ENCODE data around the gene CYP8B1. TPM values are rescaled to one million over a fixed set of nuclear protein-coding genes. Genes with fewer than 3 reads are reported as not detected.

The CYP8B1 gene
- total and polyA plus RNA-seq, 9 of the 15 experiments (the other 6 are each of a cell fraction or from before 2014, with no cell fraction given): 0.04 TPM; not detected in 8

DNA sequence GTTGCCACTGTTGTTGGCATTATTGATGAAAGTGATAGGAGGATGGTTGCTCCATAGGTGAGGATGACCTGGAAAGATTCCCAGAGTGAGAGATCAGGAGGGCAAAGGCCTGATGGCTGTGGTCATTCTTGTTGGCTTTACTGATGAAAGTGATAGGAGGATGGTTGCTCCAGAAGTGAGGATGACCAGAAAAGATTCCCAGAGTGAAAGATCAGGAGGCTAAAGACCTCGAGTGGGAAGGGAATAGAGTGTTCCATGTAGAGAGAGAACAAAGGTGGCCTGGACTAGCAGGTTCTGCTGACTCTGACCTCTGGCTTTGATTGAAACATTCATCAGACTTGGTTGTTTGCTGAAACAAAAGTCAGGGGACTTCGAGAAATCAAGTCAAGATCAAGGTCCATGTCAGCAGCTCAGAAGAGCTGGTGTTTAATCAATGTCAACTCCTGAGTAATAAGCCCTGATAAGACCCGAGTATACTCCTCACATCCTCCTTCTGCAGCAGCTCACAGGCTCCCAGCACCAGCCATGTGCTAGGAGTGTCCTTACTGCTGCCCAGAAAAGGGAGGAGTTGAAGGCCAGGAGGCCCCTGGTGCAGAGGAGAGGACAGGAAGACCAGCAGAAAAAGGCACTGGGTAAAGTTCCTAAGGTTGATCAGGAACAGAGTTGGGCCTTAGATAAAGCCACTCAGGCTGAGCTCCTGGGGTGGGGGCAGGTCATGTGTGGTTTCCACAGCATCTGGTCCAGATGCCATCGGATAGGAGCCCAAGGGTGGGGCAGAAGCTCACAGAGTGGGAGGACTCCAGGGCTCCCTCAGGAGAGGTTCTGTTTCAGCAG, 19.9 kb downstream of the CYP8B1 start (continued):
- peak; percentile 87 for TF ChIP-seq RREB1 (CRISPR knock-in tag; IDR thresholded peaks at IDR 0.05)
- peak in 1 of 2 experiments; percentile 19 for TF ChIP-seq E2F6 (IDR thresholded peaks at IDR 0.05; ENCODE audit: borderline replicate concordance in 1 of 2, extremely low read depth in 1 of 2, insufficient read depth in 1 of 2, insufficient read length in 1 of 2, low read depth in 1 of 2, low read length in 1 of 2, poor library complexity in 1 of 2, severe bottlenecking in 1 of 2)
- TF ChIP-seq ARID1B (IDR thresholded peaks at IDR 0.05): peak; percentile 51
- TF ChIP-seq OTX1 (CRISPR knock-in tag; IDR thresholded peaks at IDR 0.05): no peak
- TF ChIP-seq, protein P1, sequence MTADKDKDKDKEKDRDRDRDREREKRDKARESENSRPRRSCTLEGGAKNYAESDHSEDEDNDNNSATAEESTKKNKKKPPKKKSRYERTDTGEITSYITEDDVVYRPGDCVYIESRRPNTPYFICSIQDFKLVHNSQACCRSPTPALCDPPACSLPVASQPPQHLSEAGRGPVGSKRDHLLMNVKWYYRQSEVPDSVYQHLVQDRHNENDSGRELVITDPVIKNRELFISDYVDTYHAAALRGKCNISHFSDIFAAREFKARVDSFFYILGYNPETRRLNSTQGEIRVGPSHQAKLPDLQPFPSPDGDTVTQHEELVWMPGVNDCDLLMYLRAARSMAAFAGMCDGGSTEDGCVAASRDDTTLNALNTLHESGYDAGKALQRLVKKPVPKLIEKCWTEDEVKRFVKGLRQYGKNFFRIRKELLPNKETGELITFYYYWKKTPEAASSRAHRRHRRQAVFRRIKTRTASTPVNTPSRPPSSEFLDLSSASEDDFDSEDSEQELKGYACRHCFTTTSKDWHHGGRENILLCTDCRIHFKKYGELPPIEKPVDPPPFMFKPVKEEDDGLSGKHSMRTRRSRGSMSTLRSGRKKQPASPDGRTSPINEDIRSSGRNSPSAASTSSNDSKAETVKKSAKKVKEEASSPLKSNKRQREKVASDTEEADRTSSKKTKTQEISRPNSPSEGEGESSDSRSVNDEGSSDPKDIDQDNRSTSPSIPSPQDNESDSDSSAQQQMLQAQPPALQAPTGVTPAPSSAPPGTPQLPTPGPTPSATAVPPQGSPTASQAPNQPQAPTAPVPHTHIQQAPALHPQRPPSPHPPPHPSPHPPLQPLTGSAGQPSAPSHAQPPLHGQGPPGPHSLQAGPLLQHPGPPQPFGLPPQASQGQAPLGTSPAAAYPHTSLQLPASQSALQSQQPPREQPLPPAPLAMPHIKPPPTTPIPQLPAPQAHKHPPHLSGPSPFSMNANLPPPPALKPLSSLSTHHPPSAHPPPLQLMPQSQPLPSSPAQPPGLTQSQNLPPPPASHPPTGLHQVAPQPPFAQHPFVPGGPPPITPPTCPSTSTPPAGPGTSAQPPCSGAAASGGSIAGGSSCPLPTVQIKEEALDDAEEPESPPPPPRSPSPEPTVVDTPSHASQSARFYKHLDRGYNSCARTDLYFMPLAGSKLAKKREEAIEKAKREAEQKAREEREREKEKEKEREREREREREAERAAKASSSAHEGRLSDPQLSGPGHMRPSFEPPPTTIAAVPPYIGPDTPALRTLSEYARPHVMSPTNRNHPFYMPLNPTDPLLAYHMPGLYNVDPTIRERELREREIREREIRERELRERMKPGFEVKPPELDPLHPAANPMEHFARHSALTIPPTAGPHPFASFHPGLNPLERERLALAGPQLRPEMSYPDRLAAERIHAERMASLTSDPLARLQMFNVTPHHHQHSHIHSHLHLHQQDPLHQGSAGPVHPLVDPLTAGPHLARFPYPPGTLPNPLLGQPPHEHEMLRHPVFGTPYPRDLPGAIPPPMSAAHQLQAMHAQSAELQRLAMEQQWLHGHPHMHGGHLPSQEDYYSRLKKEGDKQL (CRISPR knock-in tag; IDR thresholded peaks at IDR 0.05; ENCODE audit: borderline replicate concordance): no peak
- no peak for TF ChIP-seq IFI16 (CRISPR knock-in tag; IDR thresholded peaks at IDR 0.05)
- no peak for TF ChIP-seq SP1 (CRISPR knock-in tag; IDR thresholded peaks at IDR 0.05)
- TF ChIP-seq, protein P2, sequence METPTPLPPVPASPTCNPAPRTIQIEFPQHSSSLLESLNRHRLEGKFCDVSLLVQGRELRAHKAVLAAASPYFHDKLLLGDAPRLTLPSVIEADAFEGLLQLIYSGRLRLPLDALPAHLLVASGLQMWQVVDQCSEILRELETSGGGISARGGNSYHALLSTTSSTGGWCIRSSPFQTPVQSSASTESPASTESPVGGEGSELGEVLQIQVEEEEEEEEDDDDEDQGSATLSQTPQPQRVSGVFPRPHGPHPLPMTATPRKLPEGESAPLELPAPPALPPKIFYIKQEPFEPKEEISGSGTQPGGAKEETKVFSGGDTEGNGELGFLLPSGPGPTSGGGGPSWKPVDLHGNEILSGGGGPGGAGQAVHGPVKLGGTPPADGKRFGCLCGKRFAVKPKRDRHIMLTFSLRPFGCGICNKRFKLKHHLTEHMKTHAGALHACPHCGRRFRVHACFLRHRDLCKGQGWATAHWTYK (CRISPR knock-in tag; IDR thresholded peaks at IDR 0.05): peak; percentile 57; the same call in 1 of the 2 replicates
- no peak for TF ChIP-seq CCAR2 (IDR thresholded peaks at IDR 0.05; ENCODE audit: low read depth, low read length)
- no peak for TF ChIP-seq HNRNPLL (IDR thresholded peaks at IDR 0.05; ENCODE audit: low read depth, low read length, poor library complexity, severe bottlenecking)
- TF ChIP-seq MTA2 (IDR thresholded peaks at IDR 0.05; ENCODE audit: low read depth): no peak

Measured in K562 (cell line).